HepG2 (cell line): ENCODE data around the gene KIF7. TPM values are rescaled to one million over a fixed set of nuclear protein-coding genes. Genes with fewer than 3 reads are reported as not detected.

ENCODE experiments used
- ATAC-seq: fragments of 200-7000 bp; cut with Tn5 transposase; 3 replicates; pipeline ENCODE4 v1.9.1; 2020; ENCODE audit warnings: mild to moderate bottlenecking, moderate library complexity
- BruUV-seq: library from RNA; stranded (reverse); fragments of 400-500 nt; replicated peaks from 2 replicates; lab custom pipeline; 2021; lab: Mats Ljungman, UMichigan
- CTCF ChIA-PET: fragments of 300-600 bp; formaldehyde crosslinking; extraction: SDS; loops from one replicate; lab custom pipeline; 2021; ENCODE audit warnings: low total read pairs, inconsistent platforms, low intra/inter-chr PET ratio; lab: Yijun Ruan, JAX
- POLR2A ChIA-PET: fragments of 350-600 bp; sonication (Branson Sonifier 250); formaldehyde crosslinking; loops from one replicate; lab custom pipeline; 2020; ENCODE audit warnings: antibody characterized with exemption, inconsistent platforms; lab: Yijun Ruan, JAX
- DNase-seq: peaks from one replicate; pipeline ENCODE4 v3.0.0-alpha.2; 2015; ENCODE audit warnings: low spot score
- FAIRE-seq: peaks from 3 replicates; lab custom pipeline; 2011; peaks lifted over from hg19 to GRCh38; lab: Jason Lieb, UNC
- H2AFZ ChIP-seq: one replicate; pipeline ENCODE4 v1.6.1; 2011; ENCODE audit warnings: low read length, inconsistent platforms
- H3K27ac ChIP-seq: fragments of 300-600 bp; 3 replicates; pipeline ENCODE4 v1.8.0; 2011; ENCODE audit warnings: mixed run types, mild to moderate bottlenecking, mixed read lengths, low read length, inconsistent platforms; ENCODE audit not compliant: insufficient read depth; ENCODE audit errors: extremely low read length
- H3K27me3 ChIP-seq, 2 experiments: fragments of 200-600 bp in 1 of 2; 2 replicates in 1 of 2; 3 replicates in 1 of 2; pipeline versions ENCODE4 v1.6.0 to v1.8.0; 2011; ENCODE audit warnings: low read length in 2 of 2, mild to moderate bottlenecking in 2 of 2, moderate library complexity in 2 of 2, inconsistent platforms in 1 of 2; ENCODE audit not compliant: insufficient read depth in 2 of 2, control insufficient read depth in 1 of 2
- H3K36me3 ChIP-seq, 2 experiments: fragments of 200-600 bp in 1 of 2; replicated peaks in 1 of 2; 2 replicates in 1 of 2; 3 replicates in 1 of 2; pipeline versions ENCODE4 v1.5.1 to v1.8.0; 2011; ENCODE audit warnings: low read length in 2 of 2, inconsistent platforms in 1 of 2; ENCODE audit not compliant: insufficient read depth in 2 of 2, control insufficient read depth in 1 of 2
- H3K4me1 ChIP-seq: 2 replicates; pipeline ENCODE4 v1.5.1; 2012; ENCODE audit warnings: low read length, inconsistent platforms; ENCODE audit not compliant: insufficient read depth
- H3K4me2 ChIP-seq: 2 replicates; pipeline ENCODE4 v1.6.0; 2011; ENCODE audit warnings: low read depth, low read length, inconsistent platforms
- H3K4me3 ChIP-seq, 3 experiments: fragments of 200-600 bp in 1 of 3; sonication (generic), shearing (Covaris generic) in 1 of 3; replicated peaks in 1 of 3; 2 replicates each; pipeline ENCODE4 v1.5.1; 2011 to 2016; ENCODE audit warnings: low read length in 3 of 3, inconsistent platforms in 2 of 3, low read depth in 2 of 3, mild to moderate bottlenecking in 2 of 3, control low read depth in 1 of 3, mixed read lengths in 1 of 3; ENCODE audit not compliant: insufficient read depth in 1 of 3
- H3K79me2 ChIP-seq: one replicate; pipeline ENCODE4 v1.6.1; 2011; ENCODE audit warnings: low read length, inconsistent platforms; ENCODE audit not compliant: insufficient read depth
- H3K9ac ChIP-seq: 2 replicates; pipeline ENCODE4 v1.6.0; 2011; ENCODE audit warnings: mild to moderate bottlenecking, low read depth, low read length, inconsistent platforms; ENCODE audit not compliant: insufficient read depth
- H3K9me3 ChIP-seq: 2 replicates; pipeline ENCODE4 v1.5.1; 2012; ENCODE audit warnings: mild to moderate bottlenecking, low read length
- H4K20me1 ChIP-seq: 2 replicates; pipeline ENCODE4 v1.6.0; 2011; ENCODE audit warnings: inconsistent platforms, mild to moderate bottlenecking, low read length, moderate library complexity; ENCODE audit not compliant: insufficient read depth
- ATF7 ChIP-seq, 2 experiments: fragments of 450-650 bp in 1 of 2; sonication (generic) in 1 of 2; formaldehyde crosslinking in 1 of 2; IDR thresholded peaks; 2 replicates each; pipeline versions ENCODE4 v1.4.0 to v1.6.1; 2016 to 2020; ENCODE audit warnings: antibody characterized with exemption in 1 of 2, mild to moderate bottlenecking in 1 of 2, missing genetic modification reagents in 1 of 2
- CREB1 ChIP-seq, 2 experiments: fragments of 450-650 bp in 1 of 2; IDR thresholded peaks; 2 replicates each; pipeline ENCODE4 v1.6.1; 2016 to 2017; ENCODE audit warnings: control low read depth in 1 of 2, mild to moderate bottlenecking in 1 of 2, missing compliant biosample characterization in 1 of 2, missing genetic modification characterization in 1 of 2
- MTA3 ChIP-seq: sonication (generic); formaldehyde crosslinking; IDR thresholded peaks from 2 replicates; pipeline ENCODE4 v1.4.0; 2020; ENCODE audit warnings: missing genetic modification reagents
- PAF1 ChIP-seq: IDR thresholded peaks from 2 replicates; pipeline ENCODE4 v1.6.1; 2016; ENCODE audit warnings: missing genetic modification reagents, missing compliant biosample characterization
- SMYD3 ChIP-seq: sonication (generic); formaldehyde crosslinking; IDR thresholded peaks from 2 replicates; pipeline ENCODE4 v1.8.1; 2023; ENCODE audit warnings: mild to moderate bottlenecking, missing genetic modification reagents
- ZNF136 ChIP-seq: sonication (generic); formaldehyde crosslinking; IDR thresholded peaks from 2 replicates; pipeline ENCODE4 v1.8.1; 2022; ENCODE audit warnings: low read depth, mild to moderate bottlenecking, moderate library complexity, missing genetic modification reagents
- WGBS: methylation state at CpG from one replicate; pipeline ENCODE4 v1.1.6; 2017; ENCODE audit warnings: low lambda C conversion rate; 5-methylcytosine and 5-hydroxymethylcytosine counted together
- in situ Hi-C: cut with HindIII; loops from 2 replicates; pipeline ENCODE4 v1.10.0; 2017; ENCODE audit warnings: low pct_unique_long_range_greater_than_20kb; ENCODE audit not compliant: extremely low pct_ligation_motif_present
- intact Hi-C: fragments of 100-400 bp; cut with micrococcal nuclease; formaldehyde crosslinking; loops from one replicate; pipeline ENCODE4 v1.10.0; 2022; ENCODE audit not compliant: unreplicated experiment
- polyA plus RNA-seq, 8 experiments: library from polyadenylated mRNA; depleted of rRNA in 3 of 8; stranded (reverse) in 7 of 8; unstranded in 1 of 8; fragments of >200 nt; fragmentation: Illumina TruSeq in 4 of 8; extraction: Trizol in 4 of 8; gene quantifications; 2 replicates each; pipeline versions ENCODE4 v1.2.1 to v1.2.3, GENCODE V29; 2011 to 2016; ENCODE audit warnings: low read depth in 4 of 8, missing spikeins in 1 of 8, mixed read lengths in 1 of 8; ENCODE audit not compliant: insufficient read depth in 1 of 8
- total RNA-seq, 5 experiments: library from RNA; depleted of rRNA; stranded (reverse); fragments of >200 nt; fragmentation: Illumina TruSeq; extraction: Trizol; gene quantifications; 2 replicates each; pipeline ENCODE4 v1.2.3, GENCODE V29; 2016; ENCODE audit warnings: low read depth in 1 of 5

Gene KIF7
- total and polyA plus RNA-seq, 2 of the 13 experiments (the other 11 are each of a cell fraction or from before 2014, with no cell fraction given) = 1.5 to 6.2 TPM

DNA sequence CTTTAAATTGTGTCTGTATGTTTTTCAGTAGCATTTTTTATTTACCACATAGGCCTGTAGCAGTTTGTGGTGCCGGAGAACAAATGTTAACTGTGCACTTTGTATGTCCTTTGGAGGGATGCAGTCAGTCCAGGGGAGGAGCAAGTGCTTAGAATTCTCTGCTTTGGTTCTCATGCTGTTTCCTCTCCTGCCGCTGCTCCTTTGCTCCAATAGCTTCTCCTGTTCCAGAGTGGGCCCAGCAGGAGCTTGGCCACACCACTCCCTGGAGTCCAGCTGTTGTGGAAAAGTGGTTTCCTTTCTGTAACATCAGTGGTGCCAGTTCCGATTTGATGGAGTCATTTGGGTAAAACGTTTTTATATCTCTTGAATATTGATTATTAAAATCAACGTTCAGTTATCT, 63.4 kb downstream of the KIF7 start:
- WGBS = 90% methylated on average over 5 of the region's 5 CpGs
- no peak for ATAC-seq
- no TSS peak for BruUV-seq

DNA sequence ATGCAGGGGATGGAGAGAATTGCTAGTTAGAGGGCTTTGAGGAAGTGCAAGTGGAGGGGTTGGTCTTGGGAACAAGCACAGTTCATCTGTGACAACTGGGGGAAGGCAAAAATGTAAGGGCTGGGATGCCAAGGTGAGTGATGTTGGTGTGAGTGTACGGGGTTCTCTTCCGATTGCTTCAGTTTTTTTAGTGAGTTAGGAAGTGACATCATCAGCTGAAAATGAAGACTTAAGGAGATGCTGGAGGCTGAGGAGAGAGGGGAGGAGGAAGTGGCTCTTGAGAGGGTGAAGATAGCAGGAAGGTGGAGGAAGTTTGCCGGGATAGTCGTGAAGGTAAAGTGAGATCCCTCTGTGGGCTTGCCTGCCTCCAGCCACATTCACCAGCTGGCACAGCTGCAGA, 67.3 kb downstream of the KIF7 start:
- FAIRE-seq (no peak), DNase-seq (no peak), ATAC-seq (no peak)
- H3K4me2 ChIP-seq = no peak overlapping the region
- H3K4me3 ChIP-seq = no peak overlapping the region
- no peaks in the 10 kb centered on the region for H3K9me3 ChIP-seq
- intact Hi-C loops = no loop called here
- H2AFZ ChIP-seq = no peak overlapping the region
- peaks cover 6% of the 10 kb centered on the region for H3K79me2 ChIP-seq
- TF ChIP-seq MTA3 (CRISPR knock-in tag) (no peak), ATF7 (IDR thresholded peaks at IDR 0.05) (peak; percentile 65), ATF7 (CRISPR knock-in tag; IDR thresholded peaks at IDR 0.05) (no peak), CREB1 (IDR thresholded peaks at IDR 0.05) (0 out of 2 replicates have a peak, but pooled peaks have one; percentile 19), CREB1 (CRISPR knock-in tag; IDR thresholded peaks at IDR 0.05) (no peak)
- TF ChIP-seq, all 625 proteins: peak for 2
- in situ Hi-C loops = no loop called here
- peaks cover 21 to 82% of the 10 kb centered on the region in 2 experiments for H3K36me3 ChIP-seq
- ChIA-PET POLR2A (no interaction called here), CTCF (no interaction called here)
- no TSS peak for BruUV-seq
- H3K27ac ChIP-seq = no peak overlapping the region
- H3K4me1 ChIP-seq = no peaks in the 10 kb centered on the region
- 97% methylated on average over 4 of the region's 4 CpGs for WGBS
- H4K20me1 ChIP-seq = no peaks in the 10 kb centered on the region
- H3K9ac ChIP-seq = no peak overlapping the region
- no peaks in the 10 kb centered on the region for H3K27me3 ChIP-seq

More for the DNA sequence above, 63.4 kb downstream of the KIF7 start:
- Histone ChIP-seq H3K4me2 (no peak overlapping the region), H2AFZ (no peak overlapping the region), H3K27me3 (no peaks in the 10 kb centered on the region), H3K9ac (no peak overlapping the region), H3K9me3 (no peaks in the 10 kb centered on the region), H3K36me3 (peaks cover 13 to 85% of the 10 kb centered on the region in 2 experiments), H3K4me1 (no peaks in the 10 kb centered on the region), H4K20me1 (no peaks in the 10 kb centered on the region), H3K27ac (no peak overlapping the region), H3K4me3 (no peak overlapping the region), H3K79me2 (no peaks in the 10 kb centered on the region)
- in situ Hi-C loops (no loop called here), intact Hi-C loops (no loop called here)
- TF ChIP-seq SMYD3 (CRISPR knock-in tag) (no peak), PAF1 (no peak), ZNF136 (CRISPR knock-in tag) (no peak)
- POLR2A ChIA-PET = no interaction called here
- CTCF ChIA-PET = no interaction called here
- DNase-seq (no peak), FAIRE-seq (no peak)
